Stimulated activated CD4-positive, alpha-beta T cell treated with anti-CD3 and anti-CD28 coated beads, Interleukin-15, amount 100 ng/mL, for 24 hours (primary cell): ENCODE measurements around the gene CXCL11.
"Not testable (repeated sequence)": the region's sequence is repeated elsewhere in the genome, so short reads cannot be mapped to it uniquely, and the experiment has no call there.

ENCODE experiments used
- DNase-seq: peaks from one replicate; pipeline ENCODE4 v3.0.0-alpha.2; 2020

CXCL11 gene

DNA sequence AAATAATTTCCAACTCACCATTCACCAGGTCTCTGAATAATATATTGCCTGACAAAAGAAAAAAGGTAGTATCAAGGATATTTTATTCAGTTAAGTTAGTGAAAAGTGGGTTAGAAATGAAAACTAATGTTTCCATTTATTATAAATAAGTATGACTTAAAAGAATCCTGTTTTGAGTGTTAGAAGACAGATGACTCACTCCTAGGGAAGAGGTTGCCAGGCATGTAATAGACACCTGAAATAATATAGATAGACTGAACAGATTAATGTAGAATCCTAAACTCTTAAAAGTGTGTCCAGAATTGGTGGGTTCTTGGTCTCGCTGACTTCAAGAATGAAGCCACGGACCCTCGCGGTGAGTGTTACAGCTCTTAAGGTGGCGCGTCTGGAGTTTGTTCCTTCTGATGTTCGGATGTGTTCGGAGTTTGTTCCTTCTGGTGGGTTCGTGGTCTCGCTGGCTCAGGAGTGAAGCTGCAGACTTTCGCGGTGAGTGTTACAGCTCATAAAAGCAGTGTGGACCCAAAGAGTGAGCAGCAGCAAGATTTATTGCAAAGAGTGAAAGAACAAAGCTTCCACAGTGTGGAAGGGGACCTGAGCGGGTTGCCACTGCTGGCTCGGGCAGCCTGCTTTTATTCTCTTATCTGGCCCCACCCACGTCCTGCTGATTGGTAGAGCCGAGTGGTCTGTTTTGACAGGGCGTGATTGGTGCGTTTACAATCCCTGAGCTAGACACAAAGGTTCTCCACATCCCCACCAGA lies 6.5 kb upstream of the CXCL11 start:
- not testable (repeated sequence) for DNase-seq

DNA sequence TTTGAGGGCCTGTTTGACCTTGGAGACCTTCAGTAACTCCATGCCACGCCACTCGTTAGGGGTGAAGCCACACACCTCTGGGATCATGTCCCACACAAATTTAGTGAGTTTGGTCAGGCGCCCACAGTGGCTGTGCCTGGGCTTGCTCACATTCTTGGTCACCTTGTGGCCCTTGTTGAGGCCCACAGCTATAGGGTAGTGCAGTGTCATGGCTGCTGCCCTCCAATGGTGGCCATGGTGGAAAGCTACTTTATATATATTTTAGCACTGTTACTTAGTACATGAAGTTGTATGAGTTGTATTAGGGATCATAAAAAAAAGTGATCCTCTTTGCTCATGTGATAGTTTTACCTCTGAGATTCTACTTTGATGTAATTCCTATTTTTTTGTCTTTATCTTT lies 985 bp upstream of the CXCL11 start:
- DNase-seq: no peak

DNA sequence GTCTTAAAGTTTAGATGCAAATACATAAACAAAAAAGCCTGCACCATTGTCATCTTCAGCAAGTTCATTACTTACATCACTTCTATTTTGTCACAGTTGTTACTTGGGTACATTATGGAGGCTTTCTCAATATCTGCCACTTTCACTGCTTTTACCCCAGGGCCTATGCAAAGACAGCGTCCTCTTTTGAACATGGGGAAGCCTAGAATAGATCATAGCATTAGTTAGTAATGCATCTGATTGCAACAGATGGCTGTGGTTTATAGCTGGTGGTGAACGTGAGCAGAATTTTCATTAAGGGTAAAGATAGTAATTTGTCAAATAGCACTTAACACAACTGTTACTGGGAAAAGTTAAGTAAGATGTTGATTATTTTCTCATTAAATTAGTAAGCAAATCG lies 729 bp downstream of the CXCL11 start:
- DNase-seq: no peak

DNA sequence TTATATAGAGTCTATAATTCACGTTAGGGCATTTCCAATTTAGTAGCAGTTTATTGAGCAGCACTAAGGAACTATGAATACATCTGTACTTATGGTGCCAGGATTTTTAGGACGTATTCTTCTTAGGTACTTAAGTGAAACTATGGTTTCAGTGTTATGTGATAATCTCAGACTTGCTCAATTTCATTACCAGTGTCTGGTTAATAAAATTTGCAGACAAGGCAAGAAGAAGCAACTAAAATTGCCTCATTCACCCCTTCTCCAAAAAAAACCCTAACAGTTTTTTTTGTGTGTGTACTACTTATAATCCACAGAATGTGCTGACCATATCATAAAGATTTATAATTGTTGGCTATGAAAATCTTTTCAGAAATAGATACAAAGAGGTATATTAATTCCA lies 6.6 kb downstream of the CXCL11 start:
- no peak for DNase-seq

DNA sequence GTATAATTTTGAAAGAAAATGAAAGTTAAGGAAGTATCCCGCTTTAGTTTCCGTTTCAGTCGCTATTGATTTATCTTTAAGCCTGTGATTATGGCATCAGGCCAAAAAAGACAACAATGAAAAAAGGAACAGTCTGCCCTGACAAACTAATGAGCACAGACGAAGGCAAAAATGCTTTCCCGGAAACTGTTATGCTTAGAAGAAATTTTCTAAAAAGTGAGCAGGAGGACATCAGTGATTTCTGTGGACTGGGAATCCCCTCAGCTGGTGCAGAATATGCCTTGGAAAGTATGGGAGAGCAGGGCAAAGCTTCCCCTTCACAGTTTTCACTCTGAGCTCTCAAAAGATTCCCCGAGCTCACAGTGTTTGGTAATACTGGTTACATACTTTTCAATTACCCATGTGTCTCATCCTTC lies 7.5 kb downstream of the CXCL11 start:
- no peak for DNase-seq

DNA sequence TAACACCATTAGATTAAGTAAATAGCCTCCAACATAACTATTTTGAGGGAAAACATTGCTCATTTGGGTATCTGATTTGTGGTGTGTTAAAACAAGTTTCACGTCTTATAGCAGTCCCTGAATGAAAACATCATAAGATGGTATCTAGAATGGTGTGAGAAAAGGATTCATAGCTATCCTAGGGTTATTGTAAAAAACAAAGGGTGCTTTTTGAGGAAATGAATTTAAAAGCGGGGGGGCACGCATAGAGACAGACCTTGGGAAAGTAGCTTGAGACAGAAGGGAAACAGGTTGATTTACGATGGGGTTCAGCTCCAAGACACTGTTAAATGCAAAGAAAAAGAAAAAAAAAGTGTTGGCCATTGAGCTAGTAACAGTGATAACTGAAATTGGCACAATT lies 11.8 kb downstream of the CXCL11 start:
- no peak for DNase-seq

DNA sequence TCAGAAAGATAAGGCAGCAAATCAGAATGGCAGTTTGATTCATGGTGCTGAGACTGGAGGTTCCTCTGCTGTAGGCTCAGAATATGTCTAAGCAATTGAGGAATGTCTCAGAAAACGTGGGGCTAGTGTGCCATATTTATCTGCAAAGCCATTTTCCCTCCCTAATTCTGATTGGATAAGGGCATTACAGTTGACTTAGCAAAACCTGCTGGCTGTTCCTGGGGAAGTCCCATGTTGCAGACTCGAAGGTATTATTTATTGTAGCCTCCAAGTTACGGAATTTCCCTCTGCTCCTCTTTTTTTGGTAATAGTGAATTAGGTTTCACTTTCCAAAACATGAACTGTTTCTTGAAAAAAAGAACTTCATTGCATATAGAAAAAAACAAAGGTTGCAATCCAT lies 12.5 kb downstream of the CXCL11 start, which contains the start of gene CXCL10:
CXCL10 (minus strand) TSS at position 109 of the 400 bp plus-strand sequence; CDS start at position 43, 66 bp downstream.
- DNase-seq: no peak

DNA sequence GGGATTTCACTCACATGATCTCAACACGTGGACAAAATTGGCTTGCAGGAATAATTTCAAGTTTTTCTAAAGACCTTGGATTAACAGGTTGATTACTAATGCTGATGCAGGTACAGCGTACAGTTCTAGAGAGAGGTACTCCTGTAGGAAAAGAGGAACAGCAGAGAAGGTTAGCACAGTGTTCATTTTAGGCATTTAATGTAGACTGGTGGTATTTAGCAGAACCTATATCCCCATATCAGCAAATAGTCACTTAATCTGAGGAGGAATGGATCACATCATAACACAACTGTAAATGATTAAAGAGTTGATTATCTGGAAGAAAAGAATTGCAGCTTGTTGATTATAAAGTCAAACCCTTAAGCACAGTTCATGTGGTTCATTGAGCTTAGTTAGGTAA lies 13.2 kb downstream of the CXCL11 start:
- no peak for DNase-seq

DNA sequence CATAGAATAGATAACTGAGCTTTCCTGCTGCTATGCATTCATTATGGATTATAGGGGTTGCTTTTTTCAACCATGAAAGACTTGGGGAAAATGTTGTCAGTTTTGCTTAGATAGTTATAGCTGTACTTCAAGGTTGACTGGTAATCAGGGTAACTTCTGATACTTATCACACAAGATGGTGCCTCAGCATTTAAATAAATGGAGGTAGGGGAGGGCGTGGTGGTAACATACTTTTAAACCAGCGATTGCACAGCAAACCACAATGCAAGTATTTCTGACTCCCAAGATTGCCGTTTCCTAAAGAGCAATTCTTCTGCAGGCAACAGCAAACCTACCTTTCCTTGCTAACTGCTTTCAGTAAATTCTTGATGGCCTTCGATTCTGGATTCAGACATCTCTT lies 13.8 kb downstream of the CXCL11 start:
- DNase-seq: no peak

DNA sequence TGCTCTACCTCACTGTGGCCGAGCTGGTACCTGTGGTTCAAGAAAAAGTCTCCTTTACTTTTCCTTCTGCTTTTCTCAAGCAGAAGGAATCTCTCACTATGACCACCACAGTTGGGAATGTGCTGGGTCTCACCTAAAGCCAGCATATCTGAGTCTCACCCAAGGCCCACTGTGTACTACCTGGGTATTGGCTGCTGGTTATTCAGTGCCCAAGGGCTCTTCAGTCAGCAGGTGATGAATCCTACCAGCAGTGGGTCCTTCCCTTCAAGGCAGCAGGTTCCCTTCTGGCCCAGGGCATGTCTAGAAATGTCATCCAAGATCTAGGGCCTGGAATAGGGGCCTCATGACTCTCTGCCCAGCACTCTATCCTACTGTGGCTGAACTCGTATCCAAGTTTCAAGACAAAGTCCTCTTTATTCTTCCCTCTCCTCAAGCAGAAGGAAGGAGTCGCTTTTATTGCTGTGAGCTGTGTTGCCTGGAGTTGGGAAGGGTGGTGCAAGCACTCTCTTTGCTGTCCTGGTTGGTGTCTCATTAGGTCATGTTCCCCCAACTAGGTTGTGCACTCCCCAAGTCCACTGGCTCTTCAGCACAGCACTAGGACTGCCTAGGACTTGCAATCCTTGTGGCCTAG lies 18.7 kb downstream of the CXCL11 start:
- no peak for DNase-seq

DNA sequence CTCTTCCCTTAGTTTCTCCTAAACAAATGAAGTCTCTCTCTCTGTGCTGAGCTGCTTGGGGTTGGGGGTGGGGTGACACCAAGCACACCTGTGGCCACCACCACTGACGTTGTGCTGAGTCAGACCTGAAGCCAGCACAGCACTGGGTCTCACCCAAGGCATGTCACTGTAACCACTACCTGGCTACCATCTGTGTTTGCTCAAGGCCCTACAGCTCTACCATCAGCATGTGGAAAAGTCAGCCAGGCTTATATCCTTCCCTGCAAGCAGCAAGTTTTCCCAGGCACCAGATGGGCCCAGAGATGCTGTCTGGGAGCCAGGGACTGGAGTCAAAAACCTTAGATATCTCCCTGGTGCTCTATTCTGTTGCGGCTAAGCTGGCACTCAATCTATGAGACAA lies 19.5 kb downstream of the CXCL11 start:
- peak; percentile 42 for DNase-seq

DNA sequence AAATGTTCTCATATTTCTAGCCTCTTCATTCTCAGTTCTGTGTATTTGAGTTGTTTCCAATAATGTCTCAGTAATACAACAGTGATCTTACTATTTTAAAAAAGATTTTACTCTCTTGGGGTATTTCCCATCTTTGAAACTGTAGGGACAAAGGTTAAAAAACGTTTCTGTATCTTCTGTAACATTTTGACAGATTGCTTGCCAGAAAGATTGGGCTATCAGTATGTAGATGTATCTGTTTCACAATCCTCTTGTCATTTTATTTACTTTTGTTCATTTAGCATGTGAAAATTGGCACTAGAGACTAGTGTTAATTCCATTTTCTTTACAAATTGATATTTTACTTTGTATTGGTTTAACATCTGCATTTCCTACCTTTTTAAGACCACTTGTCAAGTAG lies 22.3 kb downstream of the CXCL11 start:
- DNase-seq: no peak

DNA sequence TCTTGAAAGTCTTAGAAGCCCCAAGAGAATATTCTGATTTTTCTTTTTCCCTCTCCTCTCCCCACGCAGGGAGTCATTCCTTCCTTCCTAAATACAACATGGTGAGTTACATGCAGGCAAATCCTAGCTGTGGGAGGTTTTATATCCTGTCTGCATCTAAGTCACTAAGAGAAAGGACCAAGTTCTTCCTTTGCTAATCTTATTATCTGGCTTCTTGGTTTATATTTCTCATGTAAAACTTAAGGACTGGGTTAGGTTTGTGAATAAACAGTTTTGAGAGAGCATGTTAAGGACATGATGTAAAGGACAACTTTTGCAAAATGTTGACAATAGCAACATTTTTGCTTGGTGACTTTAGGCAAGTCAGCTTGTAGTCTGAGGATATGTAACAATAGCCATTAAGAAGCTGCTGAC lies 23.5 kb downstream of the CXCL11 start:
- no peak for DNase-seq

DNA sequence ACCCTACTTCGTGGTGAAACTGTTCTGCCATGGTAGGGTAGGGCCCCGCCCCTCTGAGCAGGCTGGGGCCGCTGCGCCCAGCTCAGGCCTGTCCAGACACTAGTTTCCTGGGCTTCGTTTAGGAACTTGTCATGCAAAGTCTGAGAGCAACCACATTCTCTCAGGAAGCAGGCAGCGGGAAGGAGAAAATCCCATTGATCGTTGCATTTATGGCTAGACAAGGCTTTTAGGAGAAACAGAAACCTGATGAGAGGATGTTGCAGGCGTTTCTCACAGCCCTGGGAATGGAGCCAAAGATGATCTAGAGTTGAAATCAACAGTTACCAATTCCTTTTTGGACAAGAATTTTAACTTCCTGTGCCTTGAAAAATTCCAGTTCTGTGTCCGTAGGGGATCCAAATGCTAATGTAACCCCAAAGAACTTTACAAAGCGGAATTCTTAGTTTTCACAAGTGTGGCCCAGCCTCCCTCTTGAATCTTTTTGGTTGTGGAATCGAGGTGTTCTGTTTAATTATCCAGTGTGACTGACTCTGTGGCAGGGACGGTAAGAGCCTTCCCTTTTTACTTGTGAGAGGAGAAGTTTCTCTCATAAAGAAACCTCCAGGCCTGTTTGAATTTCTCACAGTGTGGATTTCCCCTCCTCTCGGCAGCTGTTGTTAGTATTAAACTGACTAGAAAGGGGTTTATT lies 24.0 kb downstream of the CXCL11 start:
- DNase-seq: no peak

DNA sequence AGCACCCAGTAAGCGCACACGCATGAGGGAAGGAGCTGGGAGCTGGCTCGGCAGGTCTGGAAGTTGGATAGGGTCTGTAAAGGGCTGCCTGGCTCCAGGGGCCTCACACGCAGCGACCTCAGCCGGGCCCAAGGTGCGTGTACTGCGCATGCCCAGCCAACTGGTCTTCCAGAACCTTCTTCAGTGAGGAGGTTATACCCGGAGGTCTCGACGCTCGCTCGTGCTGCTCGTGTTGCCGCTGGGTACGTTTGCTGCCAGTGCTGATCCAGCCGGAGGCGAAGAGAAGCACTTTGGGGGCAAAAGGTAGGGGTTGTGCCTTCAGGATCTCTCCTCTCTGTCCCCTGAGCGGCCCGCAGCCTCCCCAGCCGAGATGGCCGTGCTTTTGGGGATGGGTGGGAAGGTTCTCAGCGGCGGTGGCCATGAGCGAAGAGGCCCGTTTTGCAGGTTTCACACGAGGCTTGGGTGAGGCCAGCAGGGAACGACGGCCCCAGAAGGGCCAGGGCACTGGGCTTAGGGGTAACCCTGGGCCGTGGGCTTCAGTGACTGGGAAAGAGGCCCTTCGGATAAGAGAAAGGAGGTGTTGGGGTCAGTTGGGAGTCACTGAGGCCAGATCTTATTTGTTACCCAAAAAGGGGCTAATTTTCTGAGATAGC lies 24.7 kb downstream of the CXCL11 start:
- no peak for DNase-seq

DNA sequence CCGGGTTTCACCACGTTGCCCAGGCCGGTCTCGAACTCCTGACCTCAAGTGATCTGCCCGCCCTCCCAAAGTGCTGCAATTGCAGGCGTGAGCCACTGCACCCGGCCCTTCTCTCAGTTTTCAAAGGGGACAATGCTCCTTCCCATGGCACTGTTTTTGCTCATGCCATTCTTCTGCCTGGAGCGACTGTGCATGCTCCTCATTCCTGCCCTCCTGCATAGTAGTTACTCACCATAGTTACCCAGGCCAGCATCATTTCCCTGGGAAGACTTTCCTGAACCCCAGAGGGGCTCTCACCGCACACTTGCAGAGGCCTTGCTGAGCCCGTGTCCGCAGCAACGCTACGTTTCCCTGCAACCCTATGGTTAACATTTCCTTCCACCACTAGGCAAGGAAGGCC lies 25.3 kb downstream of the CXCL11 start:
- DNase-seq: no peak

DNA sequence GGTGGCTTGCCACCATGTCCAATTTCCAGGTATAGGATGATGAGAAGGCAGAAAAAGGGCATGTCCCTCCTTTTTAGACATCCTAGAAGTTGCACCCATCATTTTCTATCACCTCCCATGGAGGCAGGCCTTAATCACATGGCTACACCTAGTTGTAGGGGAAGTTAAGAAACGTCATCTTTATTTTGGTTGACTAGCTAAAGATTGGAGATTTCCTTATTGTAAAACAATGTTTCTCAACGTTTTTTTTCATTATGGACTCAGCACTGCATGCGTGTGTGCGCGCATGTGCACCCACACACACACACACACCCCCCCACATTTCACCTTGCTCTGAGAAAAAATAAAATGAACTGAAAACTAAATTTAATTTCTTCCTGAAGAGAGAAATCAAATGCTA lies 26.6 kb downstream of the CXCL11 start:
- no peak for DNase-seq

DNA sequence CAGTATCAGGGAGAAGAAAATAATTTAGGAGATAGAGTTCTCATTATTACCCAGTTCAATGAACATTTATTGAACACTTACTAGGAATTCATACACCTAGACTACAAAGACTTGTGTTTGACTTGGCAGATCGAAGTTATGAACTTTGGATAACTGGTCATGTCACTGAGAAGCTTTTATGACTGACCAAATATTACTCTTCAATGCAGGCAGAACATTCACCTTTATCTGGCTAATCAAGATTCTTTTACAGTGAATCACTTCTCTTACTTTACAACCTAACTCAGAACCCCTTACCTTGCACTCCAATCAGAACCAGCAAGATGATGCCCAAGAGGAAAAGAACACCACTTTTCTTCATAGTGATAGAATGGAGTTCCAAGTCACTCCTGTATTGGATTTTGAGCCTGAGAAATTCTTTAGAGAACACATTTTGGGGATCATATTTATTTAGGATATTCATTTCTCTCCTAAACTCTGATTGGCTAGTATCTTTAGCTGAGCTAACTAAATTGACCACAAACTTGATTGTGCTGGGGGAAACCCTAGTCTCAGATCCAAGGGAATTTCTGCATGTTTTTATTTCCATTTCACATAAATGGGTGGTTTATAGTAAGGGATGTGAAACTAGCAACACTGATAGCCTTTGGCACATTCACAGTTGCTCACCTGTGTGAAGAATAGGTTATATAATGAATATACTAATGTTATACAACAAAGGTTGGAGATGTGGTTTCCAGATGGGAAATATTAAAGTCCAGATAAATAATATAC lies 28.6 kb downstream of the CXCL11 start, which contains the start of gene CXCL9:
CXCL9 (minus strand) TSS at position 421 of the 774 bp plus-strand sequence; CDS start at position 361, 60 bp downstream.
- DNase-seq: no peak

DNA sequence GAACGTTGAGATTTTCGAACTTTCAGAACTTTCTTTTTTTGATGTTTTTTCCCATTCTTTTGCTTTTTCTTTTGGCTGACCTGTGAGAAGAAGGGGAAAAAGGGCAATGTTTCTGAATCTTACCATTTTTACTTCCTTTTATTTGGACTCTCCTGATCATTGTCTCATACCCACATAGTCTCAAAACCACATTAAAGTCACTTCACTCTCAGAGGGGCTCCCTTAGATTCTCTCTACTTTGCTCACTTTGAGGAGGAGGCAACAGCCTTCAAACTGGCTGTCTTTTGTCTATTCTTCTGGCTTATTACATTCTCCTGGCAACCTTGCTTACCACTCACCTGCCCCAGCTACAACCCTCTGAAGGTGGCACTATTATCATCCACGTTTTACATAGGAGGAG lies 32.2 kb downstream of the CXCL11 start:
- DNase-seq: no peak

DNA sequence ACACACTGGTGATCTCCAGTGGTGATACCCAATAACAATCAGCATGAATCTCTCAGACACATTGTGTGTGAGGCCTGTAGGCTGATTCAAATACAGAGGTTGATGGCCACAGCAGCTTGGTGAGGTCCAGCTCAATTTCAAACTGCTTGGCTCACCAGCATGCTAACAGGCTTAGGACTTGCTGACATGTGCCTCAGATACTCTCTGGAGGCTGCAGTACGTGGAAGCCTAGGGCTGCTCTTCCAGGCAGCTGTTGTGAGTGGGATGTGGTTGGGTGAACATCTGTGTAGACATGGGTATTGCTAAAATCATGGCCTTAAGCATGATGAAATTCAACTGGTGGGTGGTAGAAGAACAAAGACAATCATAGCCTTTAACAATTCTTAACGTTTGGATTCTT lies 32.8 kb downstream of the CXCL11 start:
- DNase-seq: no peak

DNA sequence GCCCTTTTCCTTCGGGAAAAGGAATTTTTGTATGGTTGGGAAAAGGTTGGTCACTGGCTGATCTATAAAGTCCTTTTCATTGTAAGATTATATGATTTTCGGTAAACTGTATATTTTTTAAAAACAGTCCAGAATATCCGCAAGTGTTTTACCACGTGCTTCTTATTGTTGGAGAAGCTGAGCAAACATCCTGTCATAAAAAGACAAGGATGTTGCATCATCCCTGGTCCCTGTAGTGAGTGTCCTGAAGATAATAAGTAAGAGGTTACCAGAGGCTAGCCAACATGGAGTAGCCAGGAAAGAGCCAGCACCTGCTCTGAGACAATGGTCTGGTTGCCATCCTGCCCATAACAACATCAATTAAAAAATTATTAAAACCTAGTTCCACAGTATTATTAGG lies 33.7 kb downstream of the CXCL11 start:
- no peak for DNase-seq

DNA sequence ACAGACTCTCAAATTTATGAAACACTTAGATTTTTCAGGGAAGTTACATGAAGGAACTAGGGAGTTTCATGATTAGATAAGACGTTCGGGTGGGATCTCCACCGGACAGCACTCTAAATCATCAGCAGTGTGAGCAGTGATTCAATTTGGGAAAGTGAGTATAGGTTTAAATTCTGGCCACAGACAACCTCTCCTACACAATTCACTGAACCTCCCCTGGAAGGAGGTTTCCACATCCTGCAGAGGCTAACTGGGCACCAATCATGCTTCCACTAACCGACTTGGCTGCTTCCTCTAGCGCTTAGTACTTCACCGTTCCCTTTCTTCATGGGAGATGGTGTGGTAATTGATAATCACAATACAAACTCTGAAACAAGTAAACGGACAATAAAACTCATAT lies 34.2 kb downstream of the CXCL11 start:
- DNase-seq: no peak

DNA sequence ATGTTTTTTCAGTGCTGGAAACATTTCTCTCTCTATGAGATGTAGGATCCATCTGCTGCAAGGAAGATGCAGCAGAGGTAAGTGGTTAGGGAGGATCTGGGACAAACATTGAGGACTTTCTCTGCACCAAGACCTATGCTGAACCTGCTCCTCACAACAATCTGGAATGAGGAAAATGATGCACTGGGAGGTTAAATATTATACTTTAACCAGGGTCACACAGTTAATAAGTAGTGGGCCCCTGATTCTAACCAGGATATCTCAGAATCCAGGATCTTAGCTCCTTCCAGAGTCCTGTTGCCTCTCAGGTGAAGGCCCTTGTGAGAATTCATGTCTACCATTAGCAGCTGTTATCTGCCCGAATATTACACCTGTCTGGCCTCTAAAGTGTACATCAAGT lies 35.6 kb downstream of the CXCL11 start:
- DNase-seq: no peak
